8988T (cell line): ENCODE data around the gene HCN4.
A peak's percentile ranks its signal among the peaks of the same experiment; 100 is the strongest.
"Not testable (repeated sequence)": the region's sequence is repeated elsewhere in the genome, so short reads cannot be mapped to it uniquely, and the experiment has no call there.

ENCODE experiments used
- DNase-seq: peaks from one replicate; pipeline ENCODE4 v3.0.0; 2011

The HCN4 gene

DNA sequence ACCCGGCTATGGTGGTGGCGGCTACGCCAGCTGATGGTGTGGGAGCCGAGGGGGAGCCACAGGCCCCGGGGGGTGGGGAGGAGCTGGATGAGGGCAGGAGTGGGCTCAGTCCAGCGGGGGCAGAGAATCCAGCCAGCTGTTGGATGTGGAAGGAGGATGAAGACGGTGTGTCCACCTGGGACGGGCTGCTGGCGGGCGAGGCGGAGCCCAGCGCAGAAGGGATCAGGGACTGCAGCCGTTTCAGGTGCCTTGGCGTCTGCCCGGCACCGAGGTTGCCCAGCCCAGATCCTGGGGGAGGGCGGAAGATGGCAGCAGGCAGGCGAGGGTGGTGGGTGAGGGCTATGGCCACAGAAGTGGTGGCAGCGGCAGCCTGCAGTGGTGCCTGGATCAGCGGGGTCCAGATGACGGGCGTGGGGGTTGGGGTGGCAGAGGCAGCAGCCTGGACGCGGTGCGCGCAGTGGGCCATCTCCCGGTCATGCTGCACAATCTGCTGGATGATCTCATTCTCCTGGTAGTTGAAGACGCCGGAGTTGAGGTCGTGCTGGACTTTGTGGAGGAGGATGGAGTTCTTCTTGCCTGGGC lies 45.3 kb downstream of the HCN4 start:
- no peak for DNase-seq

DNA sequence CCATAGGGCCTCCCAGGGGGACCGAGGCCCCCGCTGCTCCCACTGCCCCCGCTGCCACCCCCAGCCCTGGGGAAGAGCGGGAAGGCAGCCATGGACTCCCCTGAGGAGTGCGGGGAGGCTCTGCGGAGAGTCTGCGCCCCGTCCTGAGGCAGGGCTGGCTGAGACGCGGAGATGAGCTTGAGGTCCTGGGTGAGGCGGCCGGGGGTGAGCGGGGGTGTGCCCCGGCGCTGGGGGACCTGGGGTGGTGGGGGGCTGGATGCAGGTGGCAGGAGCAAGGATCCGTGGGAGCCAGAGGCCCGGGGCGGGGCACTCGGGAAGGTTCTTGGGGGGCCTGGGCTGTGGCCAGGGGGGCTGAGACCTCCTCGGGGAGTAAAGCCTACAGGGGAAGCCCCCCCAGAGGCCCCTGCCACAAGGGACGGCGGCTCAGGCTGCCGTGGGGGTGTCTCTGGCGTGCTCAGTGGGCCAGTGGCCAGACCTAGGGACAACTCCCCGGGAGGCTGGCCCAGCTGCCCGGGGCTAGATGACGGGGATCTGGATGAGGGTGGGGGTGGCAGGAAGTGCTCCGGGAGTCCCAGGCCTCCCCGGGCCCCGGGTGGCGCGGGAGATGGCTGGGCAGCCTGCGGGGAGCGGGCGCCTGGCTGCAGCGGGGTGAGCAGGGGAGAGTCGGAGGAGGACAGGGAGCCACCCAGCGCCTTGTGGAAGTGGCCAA lies 45.9 kb downstream of the HCN4 start:
- no peak for DNase-seq

DNA sequence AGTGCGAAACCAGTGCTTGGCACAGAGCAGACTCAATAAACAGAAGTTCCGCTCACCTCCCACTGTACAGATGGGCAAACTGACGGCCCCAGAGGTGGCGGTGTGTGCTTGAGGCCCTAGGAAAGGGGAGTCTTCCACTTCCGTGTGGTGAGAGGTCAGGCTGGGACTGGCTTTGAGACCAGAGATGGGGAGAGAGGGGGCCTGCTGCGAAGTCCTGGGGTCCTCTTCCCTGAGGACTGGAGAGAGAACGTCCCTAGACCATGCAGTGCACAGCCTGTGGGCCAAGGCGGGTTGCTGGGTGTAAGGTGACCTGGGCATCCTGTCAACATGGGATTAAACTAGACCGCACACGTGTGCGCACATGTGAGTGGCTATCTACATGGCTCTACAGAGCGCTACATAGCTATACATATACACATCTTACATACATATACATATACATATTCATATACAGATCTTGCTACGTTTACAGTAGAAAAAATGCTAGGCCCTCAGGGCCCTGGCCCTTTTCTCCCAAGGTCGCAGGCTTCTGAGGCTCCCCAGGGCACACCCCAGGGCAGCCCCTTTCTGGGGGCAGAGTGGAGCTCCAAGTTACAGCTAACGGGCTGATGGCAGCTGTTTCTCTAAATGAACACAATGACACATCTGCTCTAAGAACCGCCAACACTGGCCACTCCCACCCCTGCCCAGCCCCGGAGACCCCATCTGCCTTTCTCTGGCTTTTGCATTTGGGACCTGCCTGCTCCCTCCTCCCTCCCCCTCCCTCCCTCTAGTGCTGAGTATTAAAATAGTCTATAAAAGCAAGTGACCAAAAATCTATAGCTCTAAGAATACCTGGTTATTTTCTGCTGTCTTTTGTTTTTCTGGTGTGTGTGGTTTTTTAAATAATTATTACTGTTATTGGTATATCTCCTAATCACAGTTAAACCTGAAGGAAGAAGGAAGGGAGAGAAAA lies 47.0 kb downstream of the HCN4 start:
- DNase-seq: no peak

DNA sequence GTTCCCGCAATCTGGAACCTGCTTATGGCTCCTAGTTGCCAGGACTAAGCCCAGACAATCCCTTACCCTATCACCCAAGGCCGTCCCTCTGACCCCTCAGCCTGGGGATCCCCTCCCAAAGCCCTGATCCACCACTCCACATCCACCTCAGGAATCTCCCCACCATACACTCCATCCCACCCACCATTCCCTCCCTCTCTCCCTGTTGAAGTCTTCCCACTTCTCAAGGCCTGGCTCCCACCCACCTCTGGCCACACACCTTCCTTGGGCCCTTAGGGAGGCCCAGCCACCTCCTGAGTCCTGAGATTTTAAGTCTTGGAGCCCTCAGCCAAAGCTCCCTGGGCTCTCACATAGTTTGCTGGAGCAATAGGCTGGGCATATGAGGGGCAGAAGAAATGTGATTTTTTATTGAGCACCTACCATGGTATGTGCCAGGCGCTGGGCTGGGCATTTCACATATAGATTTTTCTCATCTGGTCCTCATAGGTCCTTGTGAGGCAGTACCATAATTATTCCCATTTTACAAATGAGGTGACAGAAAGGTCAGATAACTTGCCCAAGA lies 48.1 kb downstream of the HCN4 start:
- DNase-seq: no peak

DNA sequence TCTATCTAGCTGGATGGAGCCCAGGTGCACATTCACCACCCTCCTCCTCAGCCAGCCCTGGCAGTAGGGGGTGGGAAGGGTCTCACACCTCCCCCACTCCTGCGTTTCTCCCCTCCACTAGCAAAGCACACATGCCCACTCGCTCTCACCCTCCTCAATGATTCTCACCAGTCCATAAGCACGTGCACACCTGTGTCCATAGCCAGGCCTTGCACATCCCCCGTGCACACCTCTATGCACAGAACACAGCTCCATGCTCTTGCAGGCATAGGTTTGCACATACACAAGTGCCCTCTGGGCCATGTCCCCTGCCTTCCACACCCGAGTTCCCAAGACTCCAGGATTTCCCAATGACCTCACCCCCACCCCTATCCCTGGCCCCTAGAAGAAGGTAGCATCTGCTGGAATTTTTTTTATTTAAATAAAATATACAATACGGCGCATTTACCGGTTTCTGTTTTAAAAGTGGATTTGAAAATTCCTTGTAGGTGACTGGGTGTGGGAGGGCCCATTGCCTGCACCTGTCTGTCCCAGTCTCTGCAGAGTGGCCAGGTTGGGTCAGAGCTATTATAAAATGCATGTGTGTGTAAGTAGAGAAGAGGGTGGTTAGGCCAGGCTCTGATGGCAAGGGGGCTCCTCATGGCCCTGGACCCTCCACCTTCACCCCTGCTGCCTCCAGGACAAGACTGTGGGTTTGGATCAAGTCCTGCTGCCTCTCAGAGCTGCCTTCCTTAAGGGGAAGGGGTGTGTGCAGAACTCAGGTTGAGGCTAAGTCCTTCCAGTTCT lies 49.1 kb downstream of the HCN4 start:
- no peak for DNase-seq

DNA sequence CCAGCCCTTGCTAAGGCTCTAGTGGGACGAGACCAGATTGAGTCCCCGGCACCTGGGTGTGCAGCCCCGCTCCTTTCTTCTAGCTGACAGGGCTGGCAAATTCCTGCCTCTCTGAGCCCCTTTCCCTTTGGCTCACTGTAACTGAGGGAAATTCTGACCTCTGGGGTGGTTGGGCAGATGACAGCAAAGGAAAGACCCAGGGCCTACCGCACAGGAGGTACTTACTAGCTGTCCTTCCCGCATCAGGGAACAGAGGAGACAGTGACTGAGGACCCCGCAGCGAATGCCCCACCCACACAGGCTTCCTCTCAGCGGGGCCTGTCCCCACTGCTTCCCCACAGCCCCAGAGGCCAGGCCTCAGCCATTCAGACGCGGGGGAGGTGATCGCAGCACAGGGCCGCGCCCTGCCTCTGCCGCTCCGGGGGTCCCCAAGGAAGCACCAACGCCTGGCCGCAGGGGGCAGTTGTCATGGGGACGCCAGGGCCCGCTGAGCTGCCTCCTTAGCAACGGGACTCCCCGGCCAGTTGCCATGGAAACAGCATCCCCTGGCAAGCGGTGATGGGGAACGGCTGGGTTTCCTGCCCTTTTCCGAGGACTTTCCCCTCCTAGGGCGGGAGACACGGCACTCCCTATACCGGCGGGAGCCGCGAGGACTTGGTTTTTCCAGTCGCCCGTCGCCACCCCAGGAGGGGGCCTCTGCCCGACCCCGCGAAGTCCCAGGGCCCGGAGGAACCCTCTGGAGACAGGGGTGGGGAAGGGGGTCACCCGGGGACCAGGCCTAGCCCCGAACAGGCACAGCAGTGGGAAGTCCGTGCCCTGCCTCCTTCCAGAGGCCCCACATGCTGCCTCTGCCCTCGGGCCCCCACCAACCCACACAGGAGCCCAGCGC lies 50.1 kb downstream of the HCN4 start:
- DNase-seq: no peak

DNA sequence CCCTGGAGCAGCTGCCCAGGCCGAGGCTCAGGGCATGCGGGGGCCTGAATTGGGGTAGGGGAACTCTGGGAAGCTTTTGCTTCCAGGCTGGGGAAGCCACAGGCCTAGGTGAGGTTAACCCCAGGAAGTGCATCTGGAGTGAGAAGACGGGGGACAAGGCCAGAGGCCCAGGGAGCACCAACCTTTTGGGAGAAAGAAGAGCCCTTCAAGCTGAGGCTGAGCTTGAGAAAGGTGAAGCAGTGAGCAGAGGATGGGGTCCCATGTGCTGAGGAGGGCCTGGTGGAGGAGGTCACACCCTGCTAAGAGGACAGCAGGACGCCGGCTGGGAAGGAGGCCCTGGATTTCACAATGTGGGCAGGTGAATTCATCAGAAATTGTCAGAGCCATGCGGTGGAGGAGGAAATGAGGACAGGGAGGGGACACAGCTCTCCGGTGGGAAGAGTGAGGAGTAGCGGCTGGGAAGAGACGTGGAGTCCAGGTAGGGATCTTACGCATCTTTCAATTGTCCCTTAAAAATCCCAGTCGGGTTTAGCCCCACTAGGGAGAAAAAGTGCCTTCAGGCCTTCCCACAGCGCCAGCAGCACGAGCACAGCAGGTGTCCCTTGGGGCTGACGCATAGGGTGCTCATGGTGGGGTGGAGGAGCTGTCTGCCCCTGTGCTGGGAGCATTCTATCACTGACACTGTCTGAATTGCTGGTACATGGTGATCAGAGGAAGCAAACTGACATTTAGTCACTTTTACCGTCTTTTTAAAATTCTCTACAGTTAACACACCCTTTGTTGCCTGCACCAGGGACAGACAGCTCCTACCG lies 50.9 kb downstream of the HCN4 start:
- no peak for DNase-seq

DNA sequence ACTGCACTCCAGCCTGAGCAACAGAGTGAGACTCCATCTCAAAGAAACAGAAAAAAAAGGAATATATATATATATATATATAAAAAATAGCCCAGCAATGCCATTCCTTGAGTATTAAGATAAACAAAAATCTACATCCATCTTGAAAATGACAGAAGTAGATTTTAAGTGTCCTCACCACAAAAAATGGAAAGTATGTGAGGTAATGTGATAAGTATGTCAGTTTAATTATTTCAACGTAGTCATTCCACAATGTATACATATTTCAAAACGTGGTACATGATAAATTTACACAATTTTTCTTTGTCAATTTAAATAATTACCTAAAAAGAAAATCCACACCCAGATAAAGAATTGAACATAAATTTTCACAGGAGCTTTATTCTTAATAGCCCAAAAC lies 54.9 kb downstream of the HCN4 start:
- no peak for DNase-seq

DNA sequence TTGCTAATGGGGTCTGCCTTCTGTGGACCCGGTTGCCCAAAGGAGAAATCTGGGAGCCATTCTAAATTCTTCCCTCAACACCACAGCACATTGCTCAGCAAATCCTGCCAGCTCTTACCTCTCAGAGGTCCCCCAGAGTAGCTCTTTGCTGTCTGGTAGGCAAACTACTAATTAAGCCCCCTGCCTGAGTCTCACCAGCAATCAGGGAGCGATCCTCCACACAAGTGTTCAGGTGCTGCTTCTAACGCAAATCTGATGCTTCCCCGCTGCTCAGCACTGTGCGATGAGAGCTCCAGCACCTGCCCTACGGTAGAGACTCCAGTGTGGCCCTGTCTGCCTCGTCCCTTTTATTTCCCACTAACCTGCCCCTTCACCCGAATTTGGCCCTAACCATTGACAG lies 60.5 kb downstream of the HCN4 start:
- no peak for DNase-seq

DNA sequence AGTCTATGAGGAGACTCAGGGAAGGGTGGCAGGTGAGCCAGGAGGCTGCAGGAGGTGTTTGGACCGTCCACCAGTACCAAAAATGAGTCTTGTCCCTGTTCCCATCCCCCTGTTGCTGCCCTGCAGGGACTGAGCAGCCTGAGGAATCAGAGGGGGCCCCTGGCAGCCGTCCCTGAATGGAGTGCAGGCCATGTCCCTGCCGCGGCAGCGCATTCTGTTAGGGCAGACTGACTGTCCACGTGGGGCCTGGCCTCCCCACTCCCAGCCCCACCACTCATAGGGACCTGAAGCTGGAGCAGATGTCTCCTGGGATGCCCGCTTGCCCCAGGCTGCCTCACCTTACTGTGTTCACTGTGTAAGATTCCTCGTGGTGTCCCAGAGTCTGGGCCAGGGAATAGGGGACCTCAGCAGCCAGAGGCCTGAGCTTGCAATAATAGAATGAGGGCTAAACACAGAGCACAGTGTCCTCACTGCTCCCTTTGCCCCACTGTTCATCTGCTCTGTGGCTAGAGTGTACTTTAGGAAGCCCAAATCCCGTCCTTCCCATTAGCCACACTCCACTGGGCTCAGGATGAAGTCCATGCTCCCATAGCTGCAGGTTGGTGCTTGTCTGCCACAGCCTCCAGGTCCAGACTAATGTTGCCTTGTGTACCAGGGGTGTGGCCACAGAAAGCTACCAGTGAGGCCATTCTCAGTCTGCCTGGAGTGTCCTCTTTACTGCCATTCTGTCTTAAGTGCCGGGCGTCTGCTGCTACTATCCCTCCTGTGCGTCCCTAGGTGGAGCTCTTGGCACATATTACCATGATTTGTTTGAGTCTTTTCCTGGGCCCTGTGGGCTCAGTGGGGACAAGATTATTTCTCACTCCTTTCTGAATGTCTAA lies 63.2 kb downstream of the HCN4 start:
- DNase-seq: peak; percentile 55

DNA sequence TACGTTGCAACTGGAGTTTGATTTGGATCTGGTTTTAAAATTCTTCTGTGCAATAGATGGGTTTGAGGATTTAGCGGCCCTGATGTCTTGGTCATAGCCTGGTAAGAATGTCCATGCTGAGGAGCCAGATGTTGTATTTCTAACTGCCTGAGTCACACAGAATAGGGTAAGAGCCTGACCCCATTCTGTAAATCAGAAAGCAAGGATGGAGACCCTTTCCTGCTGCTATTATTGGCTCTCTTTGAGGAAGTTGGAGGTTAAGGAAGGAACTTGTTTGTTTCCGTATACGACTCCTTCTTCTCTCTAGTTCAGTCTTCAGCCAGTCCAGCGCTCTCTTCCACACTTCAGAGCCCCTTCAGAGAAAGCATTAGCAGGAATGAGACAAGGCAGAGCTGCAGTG lies 65.1 kb downstream of the HCN4 start:
- DNase-seq: no peak

DNA sequence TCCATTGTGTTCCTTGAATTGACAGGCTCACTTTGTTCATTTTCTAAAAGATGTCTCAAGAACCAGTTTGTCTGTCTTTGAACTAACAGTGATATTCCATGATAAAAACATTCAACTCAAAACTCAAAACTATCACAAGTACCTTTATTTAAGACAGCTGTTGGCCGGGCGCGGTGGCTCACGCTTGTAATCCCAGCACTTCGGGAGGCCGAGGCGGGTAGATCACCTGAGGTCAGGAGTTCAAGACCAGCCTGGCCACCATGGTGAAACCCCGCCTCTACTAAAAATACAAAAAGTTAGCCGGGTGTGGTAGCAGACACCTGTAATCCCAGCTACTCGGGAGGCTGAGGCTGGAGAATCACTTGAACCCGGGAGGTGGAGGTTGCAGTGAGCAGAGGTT lies 68.5 kb downstream of the HCN4 start:
- not testable (repeated sequence) for DNase-seq

DNA sequence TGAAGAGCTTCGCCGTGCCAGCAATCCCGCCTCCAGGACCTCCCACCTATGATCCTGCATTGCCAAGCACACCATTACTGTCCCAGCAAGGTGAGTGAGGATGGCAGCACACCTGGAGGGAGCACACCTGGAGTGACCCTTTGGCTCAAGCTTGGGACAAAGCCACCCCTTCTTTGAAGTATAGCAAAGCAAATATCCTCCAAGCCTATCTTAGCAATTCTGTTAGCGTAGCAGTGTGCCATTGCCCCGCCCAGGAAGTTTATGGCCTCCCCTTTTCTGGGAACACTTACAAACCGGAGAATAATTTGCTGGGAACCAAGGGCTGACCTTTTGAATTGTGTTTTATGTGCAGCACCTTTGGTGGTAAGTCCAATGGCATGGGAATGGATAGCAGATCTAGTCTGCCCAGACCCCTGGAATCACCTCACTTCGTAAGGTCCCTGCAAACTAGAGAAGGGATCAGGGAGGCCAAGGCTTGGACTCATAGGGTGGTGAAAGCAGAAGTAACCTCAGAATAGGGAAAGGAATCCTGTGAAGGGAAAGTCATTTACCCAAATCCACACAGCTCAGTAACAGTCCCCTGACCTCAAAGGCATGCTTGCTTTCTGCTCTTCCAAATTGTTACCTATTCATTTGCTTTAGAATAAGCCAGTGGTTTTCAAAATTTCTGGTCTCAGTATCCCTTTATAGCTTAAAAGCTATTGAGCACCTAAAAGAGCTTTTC lies 70.1 kb downstream of the HCN4 start:
- no peak for DNase-seq

DNA sequence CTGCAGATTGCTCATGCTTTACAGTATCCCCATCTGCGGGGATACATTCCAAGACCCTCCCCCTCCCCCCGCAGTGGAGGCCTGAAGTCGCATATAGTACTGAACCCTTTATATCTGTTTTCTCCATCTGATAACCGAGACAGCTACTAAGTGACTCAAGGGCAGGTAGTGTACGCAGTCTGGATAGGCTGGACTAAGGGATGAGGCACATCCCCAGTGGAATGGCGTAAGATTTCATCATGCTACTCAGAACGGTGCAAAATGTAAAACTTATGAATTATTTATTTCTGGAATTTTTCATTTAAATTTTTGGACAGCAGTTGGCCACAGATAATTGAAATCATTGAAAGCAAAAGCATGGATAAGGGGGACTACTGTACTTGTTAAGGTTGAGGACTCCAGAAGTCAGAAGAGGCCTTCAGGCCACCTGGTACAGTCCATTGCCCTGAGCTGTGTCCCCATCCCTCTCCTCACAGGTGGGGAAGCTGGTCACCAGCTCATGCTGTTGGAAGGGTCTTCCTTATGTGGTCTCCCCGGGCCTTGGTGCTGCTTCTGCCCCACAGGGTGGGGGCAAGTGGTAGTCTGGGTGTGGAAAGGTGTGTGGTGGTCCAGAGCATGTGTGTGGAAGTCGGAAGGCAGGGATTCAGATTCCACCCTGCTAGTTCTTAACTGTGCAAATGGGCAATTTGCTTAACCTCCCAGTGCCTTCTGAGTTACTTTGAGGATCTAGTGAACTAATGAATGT lies 72.0 kb downstream of the HCN4 start:
- DNase-seq: no peak

DNA sequence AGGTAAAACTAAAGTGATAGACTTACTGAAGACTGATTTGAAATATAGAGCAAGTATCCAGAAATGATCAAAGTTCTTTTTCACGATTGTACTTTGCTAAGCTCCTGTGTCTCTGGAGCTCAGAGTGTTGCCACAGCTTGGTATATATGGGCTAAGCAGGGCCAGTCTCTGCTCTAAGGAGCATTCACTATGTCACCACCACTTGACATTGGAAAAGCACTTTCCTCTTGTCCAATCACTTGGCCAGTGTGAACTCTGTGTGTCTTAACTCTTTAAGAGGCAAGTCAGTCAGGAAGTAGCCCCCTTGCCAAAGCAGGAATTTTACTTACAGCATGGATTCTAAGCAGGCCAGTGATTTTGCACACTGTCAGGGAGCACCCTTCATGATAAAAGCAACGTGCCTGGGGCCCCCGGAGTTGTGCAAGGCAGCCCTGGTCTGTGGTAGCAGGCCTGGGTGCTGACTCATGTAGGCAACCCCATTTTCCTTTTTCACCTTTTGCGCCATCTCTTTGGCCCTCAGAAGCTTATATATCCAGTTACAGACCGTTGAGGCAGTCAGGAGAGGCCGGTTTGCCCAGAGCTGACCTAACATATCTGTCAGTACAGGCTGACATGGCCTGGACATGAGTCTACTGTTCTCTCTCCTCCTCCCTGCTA lies 73.0 kb downstream of the HCN4 start:
- DNase-seq: no peak

DNA sequence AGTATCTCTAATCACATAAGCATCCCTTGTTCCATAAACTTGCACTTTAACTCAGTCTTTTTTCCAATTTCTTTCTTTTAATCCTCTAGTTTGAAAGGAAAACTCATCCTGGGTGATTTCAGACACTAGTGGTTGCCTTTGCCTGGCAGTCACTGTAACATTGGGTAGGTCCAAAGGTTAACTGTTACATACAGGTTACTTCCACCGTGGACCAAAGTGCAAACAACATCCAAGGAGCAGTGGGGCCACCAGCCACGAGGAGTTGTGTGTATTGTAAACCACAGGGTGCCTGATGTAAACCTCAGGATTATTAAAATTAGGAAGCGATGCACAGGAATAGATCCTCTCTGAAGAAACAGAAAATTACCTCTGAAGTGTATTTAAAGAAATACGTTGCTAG lies 75.0 kb downstream of the HCN4 start:
- no peak for DNase-seq

DNA sequence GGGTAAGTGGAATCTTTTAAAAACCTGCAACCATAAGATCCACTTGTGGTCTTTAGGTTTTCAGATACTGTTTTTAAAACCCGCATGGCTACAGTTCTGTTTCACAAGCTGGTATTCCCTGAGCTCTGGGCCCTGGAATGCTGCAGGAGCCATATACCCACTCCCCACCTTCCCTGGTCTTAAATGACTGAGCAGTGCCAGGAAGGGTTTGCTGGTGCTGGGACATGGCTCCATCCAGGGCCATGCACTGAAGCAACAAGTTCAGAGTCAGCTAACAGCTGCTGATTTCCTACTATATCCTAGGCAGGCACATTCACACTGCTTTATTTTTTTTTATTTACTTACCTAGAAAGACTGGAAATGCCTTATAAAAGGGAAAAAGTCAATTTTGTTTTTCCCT lies 77.3 kb downstream of the HCN4 start:
- DNase-seq: no peak

DNA sequence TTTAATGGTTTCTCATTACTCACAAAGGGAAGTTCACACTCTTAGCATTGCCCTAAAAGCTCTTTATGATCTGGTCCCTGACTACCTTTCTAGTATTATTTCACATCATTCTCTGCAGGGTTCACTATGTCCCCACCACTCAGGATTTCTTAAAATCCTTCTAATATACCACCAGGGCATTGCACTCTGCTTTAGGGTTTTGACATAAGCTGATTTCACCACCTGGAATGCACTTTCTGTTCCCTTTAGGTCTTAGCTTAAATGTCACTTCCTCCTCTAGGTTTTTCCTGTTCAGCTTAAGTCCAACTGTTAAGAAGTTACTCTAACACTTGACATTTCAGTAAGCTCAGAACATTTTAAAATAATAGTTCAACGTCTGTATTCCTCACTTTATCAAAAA lies 81.7 kb downstream of the HCN4 start:
- DNase-seq: no peak
